Astrocyte of the hippocampus (primary cell): Measurements from ENCODE around the gene PSMG4.

Source experiments
- DNase-seq: peaks from one replicate; pipeline ENCODE4 v3.0.0; 2011; ENCODE audit warnings: low read depth, low spot score

PSMG4 gene, protein sequence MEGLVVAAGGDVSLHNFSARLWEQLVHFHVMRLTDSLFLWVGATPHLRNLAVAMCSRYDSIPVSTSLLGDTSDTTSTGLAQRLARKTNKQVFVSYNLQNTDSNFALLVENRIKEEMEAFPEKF

DNA sequence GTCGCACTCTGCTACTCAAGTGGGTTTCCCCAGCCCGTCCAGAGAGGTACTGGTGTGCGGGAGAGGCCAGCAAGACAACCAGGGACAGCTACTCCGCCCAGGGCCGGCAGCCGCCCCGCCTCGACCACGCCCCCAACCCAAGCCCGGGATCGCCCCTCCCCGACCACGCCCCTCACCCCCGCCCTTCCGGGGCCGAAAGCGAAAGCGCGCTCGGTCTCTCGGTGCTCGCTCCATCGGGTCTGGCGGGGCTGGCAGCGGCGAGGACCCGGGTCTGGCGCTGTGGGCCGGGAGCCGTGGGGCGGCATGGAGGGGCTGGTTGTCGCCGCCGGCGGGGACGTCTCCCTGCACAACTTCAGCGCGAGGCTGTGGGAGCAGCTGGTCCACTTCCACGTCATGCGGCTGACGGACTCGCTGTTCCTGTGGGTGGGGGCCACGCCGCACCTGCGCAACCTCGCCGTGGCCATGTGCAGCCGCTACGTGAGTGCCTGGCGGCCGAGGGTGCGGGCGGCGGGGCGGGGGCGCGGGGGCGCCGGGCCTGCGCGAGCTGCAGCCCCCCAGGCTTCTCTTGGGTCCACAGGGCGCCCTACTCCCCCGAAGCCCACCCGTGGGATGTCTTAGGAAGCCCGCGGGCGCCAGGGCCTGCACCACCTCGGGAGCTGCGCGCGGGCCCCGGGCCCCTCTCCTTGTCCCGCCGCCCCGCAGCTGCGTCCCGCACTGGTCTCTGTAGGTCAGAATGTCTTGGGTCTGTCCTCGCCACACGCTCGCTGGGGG, at the start of gene PSMG4:
PSMG4 (plus strand) TSS at position 228 of the 771 bp plus-strand sequence; CDS start at position 304, 76 bp downstream.
- DNase-seq, result peak; percentile 97

DNA sequence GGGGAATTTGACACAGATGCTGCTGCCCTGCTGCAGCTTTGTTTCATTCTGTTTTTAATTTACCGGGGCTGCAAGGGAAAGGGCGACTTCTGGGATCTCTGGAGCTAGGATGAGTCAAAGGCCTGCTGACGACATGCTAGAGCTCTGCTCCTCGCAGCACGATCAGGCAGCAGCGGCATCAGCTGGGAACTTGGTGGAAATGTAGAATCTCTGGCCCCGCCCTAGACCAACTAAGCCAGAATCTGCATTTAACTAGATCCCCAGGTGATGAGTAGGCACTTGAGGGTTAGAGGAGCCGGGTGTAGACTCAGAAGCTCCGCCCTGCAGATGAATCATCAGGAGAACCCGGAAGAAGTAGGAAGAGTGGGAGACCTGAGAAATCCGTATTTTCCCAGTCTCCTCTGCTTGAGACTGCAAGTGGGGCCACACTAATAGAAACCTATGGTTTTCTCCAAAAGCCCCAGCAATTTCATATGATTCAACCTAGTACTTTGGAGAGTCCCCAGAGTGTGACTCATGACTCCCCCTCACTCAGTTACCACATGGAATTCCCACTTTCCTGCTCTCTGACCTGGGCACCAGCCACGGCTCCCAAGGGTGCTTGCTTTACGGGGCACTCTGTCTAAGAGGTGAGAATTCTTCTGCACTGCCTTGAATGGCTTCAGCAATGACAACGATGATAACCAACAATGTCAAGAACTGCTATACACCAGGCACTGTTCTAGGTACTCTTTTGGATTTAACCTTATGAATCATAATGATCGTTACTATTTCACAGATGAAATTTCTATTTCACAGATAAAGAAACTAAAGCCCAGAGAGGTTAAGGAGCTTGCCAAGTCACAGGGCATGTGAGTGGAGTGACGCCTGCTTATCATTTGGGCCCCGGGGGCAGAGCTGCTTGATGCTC, 49.4 kb upstream of the PSMG4 start:
- peak; percentile 92 for DNase-seq

DNA sequence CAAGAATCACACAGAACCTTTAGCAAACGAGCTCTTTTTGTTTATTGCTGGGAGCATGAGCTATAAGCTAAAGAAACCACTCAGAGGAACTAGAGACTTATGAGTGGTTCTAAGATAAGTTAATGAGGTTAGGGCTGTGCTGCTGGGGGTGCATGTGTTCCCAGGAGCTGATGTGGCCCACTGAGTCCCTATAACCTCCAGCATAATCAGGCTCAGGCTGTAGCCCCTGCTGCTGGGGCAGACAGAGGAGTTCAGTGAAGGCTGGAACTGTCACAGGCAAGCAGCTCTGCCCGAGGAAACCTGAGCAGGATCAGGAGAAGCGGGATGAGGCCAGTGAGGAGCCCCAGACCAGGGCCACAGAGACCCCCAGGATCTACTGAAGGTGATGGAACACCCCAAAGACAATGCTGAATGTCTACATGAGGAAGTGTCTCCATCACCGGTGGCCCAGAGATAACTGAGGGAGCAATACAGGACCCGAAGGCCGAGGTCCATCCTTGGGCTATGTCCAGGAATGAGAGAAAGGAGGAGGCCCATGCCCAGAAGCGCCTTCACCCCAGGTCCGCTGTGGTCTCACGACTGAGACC, 48.6 kb upstream of the PSMG4 start:
- DNase-seq, result no peak

DNA sequence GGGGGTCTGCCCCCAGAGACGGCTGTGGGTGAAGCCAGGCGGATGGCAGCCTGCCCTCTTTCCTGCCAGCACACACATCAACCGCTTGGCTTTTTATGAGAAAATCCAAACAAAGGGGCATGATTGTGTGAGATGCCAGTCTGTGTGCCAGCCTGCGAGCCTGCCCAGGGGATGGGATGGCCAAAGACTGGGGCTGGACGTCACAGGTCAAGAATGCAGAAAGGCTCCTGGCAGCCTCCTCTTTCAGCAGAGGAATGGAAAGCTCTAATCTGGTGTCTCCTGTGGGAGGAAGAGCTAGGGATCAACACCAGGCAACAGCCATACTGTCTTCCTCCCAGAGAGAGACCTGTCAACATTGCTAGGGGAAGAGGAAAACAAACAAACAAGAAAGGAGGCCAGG, 47.1 kb upstream of the PSMG4 start:
- peak; percentile 73 for DNase-seq

DNA sequence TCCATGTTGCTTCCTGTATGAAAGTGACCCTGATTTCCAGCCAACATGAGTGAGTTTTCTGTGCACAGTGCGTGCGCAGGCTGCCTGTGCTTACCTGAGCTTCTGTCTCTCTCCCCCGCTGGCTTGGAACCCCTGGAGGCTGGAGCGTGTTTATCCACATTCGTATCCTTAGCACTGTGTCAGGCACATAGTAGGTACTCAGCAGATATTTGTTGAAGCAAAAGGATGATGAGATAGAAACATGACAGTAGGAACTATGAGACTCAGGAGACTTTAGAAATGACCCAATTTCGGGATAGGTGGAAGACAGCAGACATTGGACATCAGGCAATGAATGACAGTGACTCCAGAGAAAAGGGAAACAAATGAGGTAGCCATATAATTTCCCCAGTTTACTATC, 46.5 kb upstream of the PSMG4 start:
- no peak for DNase-seq

DNA sequence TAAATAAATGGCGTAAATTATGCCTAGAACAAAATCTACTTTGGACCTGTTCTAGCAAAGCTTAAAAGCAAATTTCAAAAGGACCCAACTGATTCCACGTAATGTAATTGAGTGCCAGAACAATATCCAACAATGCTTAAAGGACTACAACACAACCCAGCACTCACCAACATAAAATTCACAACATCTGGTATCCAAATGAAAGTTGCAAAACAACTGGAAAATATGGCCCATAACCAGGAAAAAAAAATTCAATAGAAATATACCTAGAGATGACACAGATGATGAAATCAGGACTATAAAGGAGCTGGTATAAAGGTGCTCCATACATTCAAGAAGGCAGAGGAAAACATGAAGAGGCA, 45.4 kb upstream of the PSMG4 start:
- no peak for DNase-seq

DNA sequence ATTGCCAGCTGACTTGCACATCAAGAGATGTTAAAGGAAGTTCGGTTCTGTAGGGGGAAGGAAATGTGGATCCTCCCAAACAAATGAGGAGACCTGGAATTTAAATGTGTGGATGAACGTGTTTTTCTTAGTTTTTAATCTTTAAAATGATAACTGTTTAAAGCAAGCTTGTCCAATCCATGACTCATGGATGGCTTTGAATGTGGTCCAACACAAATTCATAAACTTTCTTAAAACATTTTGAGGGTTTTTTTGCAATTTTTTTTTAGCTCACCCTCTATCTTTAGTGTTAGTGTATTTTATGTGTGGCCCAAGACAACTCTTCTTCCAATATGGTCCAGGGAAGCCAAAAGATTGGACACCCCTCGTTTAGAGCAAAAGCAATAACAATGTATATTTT, 43.8 kb upstream of the PSMG4 start:
- DNase-seq, result no peak

DNA sequence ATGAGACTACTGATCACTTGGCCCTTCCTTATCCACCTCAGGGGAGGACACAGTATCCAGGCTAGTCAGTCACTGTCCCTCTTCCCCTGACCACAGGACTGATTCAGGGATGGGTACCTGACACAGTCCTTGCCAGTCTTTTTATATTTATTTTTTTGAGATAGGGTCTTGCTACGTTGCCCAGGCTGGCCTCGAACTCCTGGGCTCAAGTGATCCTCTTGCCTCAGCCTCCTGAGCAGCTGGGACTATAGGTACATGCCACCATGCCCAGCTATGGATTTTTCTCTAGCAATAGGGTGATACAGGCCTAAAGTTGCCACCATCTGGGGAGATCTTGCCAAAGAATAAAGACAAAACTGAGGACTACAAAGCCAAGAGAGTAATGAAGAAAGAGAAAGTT, 41.5 kb upstream of the PSMG4 start:
- DNase-seq, result no peak

DNA sequence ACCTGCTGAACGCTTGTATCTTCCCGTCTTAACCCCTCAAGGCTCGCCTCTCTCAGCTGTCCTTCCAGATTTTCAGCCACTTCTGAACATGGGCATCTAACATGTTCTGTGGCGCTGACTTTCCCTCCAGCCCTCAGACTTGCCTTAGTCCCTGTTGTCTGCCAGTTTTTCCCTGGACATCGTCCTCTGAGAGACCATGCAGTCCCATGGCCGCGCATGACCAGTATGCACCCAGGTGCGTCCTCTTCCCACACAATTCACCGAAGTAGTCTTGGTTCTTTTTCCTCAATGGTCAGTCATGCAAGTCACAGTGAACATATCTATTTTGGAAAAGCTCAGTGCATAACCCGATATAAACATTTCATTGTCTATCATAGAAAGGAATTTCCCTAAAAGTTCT, 40.5 kb upstream of the PSMG4 start:
- DNase-seq, result no peak

DNA sequence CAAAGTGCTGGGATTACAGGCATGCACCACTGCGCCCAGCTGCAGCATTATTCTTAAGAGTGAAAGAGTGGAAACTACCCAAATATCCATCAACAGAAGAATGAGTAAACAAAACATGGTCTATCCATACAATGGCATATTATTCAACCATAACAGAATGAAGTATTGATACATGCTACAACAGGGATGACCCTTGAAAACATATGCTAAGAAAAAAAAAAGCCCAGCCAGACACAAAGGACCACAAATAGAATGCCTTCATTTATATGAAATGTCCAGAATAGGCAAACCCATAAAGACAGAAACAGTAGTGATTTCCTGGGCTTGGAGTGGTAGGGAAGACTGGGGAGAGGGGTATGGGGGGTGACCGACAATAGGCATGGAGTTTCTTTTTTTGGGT, 38.4 kb upstream of the PSMG4 start:
- DNase-seq, result no peak

DNA sequence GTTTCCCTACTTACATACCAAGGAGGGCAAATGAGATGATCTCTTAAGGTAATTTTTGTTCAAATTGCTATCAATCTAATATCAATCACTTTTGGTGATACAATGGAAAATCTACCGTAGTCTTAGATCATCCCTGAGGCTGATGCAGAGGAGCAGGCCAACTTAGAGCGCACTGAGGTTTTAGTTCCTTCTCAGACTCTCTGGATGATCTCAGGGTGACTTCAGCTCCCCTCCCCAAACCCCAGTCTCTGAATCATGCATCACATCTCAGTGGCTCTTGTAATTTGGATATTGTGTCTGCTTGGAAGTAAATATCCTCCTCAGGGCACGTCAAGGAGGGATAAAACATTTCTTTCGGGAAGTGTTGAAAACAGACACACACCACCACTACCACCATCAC, 37.2 kb upstream of the PSMG4 start:
- DNase-seq, result no peak

DNA sequence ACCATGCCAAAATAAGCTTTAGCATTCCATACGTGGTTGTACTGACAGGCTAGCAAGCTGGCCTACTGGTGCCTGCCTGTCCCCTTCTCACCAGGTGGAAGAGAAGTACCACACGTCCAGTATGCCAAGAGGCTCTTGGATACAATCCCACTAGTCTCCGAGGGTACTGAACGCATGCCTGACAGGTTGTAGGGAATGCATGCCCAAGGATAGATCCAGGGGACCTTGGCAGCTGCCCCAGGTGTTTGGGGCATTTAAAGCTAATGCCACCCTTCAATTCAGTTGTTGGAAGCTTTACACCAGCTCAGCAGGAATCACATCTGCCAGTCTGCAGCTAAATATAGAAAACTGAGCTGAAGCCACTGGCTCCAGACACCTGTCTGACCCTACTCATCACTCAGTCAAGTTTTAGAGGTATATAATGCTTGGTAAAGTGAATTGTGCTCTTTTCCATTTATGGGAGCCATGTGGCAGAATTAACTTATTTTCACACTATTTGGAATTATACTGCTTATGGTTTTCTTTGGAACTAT, 36.2 kb upstream of the PSMG4 start:
- DNase-seq, result no peak

DNA sequence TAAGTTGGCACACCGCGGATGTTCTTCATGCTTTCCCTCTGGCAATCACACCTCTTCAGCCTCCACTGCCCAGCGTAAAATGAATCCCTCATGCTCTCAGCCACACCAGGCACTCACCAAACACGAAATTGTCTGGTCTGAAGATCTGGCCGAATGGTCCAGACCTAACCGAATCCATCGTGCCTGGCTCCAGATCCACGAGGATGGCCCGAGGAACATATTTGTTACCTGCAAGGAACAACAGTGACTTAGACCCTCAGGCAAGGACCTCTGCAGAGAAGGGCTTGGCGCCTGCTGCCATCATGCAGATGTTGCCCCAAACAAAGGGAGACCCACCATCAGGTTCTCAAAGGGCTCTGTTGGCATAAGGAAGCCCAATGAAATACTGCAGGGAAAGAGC, 32.7 kb upstream of the PSMG4 start:
- DNase-seq, result peak; percentile 44

DNA sequence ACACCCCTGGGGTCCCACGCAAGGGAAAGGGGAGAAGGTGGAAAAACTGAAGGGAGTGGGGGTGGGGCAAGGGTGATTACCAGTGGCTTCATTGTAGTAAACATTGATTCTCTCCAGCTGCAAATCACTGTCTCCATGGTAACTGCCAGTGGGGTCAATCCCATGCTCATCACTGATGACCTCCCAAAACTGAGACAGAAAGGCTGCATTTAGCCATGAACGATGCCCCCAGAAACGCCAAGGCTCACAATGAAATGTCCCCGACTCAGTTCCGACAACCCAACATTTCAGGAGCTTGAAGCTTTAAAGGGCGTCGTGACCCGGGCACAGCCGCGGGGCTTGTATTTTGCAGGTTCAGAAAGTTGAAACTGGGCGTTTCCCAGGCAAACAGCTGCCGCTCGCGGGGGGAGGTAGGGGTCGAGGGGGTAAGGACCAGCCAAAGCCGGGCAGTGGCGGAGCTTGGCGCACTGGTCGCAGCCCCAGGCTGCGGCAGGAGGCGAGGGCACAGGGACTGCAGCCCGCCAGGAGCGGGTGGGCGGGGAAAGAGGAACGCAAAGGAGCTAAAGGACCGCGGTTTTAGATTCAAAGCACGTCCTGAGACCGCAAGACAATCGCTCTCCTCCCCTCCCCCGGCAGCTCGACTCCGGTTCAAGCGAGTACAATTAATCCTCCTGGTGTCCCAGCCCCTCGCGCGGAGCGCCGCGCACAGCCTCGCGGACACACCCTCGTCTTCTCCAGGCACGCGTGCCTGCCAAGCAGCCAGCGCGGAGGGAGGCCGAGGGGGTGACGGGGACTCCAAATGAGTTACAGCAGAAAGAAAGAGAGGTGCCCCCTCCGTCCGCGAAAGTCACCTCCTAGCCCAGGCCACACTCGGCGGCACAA, 32.0 kb upstream of the PSMG4 start:
- DNase-seq, result peak; percentile 90

DNA sequence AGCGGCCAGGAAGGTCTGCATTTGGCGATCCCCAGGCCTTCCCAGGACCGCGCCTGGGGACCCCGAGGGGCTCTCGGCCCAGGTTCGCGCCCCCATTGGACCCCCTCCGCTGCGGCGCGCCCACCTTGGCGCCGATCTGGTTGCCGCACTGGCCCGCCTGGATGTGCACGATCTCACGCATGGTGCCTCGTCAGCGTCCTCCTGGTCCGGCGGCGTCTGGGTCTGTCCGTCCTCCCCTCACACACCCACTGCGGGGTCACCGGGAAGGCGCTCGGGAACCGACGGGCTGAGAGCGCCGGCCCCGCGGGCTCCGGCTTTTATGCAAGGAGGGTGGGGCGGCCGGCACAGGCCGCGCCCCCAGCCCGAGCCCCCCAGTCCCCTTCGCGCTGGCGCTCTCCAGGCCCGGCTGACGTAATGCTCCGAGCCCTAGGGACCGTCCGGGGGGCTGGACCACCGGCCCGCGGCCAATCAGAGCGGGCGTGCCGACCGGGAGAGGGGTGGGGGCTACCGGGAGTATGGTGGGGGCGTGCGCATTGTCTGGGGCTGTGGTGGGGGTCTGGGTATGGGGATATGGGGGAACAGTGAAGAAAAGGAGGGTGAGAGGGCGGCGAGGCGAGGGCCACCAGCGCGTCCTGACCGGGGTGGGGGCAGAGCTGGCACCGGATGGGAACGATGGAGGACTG, 31.2 kb upstream of the PSMG4 start, which contains the start of gene TUBB2B:
TUBB2B (minus strand) TSS at position 291 of the 683 bp plus-strand sequence; CDS start at position 181, 110 bp downstream.
- peak; percentile 96 for DNase-seq

DNA sequence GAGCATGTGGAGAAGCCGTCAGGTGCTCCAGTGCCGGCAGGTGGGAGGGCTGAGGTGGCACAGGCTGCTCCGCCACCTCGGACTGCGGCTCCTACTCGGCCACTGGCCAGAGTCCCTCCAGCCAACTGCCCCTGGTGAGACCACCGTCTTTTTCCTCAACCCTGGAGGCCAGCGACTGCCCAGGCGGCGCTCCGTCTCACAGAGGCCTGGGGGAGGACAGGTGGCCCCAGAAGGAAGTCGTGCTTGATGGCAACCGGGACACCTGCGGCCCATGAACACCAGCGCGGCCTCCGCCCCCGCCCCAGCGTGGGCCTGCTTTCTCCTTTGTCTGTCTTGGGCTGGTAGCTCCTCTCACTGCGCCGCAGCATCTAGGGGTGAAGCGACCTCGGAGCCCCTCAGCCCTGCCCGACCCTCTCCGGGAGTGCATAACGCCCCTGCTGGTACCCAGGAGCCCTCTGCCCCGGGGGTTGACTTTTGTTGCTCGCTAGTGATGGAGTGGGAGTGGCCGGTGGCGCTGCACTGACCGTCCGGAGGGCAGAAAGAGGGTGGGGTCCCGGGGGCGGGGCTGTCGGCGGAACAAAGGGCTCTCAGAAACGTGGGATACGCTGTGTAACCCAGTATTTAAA, 30.6 kb upstream of the PSMG4 start:
- peak; percentile 67 for DNase-seq

DNA sequence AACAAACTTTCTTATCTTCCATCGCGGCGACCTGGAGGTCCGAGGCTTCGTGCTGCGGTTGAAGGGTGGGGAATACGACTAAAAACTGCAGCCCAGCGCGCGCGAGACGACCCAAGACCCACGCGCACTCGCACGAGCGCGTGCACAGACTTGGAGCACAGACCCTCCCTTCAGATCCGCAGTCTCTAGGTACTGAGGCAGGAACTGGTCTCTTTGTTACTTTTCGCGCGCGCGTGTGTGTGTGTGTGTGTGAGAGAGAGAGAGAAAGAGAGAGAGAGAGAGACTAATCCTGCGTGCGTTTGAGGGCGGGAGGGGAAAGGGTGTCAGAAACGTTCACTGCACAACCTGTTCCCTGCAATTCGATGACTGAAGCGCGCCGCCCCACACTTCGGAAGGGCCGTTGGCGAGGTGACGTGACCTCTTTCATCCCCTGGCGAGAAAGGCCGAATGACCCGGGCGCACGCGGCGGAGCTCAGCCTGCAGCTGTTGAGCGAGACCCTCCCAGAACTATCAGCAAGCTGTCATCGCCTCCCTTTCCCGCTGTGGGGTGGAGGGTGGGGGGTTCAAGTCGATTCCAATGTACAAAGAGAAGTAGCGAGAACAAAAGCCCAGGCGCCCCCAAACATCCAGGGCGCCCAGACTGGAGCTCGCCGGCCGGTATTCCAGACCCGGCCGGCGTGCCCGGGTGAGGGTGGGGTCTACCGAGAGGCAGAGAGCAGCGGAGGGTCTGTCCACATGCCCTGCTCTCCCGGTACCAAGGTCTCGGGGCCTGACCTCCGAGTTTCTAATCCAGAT, 29.8 kb upstream of the PSMG4 start:
- DNase-seq, result peak; percentile 74

DNA sequence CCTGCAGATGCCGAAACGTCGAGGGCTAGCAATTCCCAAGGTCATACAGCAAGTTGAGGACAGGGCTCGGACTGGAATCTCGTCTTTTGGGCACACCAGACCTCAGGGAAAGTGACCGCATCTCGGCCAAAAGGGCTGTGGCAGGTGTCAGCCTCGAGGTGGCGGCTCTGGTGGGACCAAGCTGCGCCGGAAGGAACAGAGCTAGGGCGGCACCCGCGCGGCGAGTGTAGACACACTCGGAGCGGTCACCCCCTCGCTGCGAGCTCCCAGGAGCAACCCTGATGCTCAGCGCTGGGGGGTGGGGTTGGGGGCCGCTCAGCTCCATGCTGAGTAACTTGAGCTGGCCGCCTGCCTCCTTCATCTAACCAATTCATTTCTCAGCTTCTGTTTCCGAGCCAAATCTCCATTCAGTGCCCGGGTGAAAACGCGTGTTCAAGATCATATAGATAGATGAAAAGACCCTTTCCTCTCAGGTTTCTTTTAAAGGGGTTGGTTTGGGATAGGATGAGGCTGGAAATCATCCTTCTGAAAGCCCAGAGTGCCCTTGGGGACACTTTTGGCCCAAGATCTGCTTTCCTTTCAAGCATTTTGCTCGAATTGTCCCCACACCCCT, 29.1 kb upstream of the PSMG4 start:
- peak; percentile 72 for DNase-seq
